HG03025 (cell line): ENCODE measurements around the gene TCEAL4.

ENCODE experiments used
- ATAC-seq: cut with Tn5 transposase; IDR thresholded peaks from one replicate; pipeline ENCODE4 v1.9.1; 2021; ENCODE audit warnings: mild to moderate bottlenecking, moderate library complexity; ENCODE audit not compliant: unreplicated experiment, low FRiP score

The TCEAL4 gene

GRCh38 chrX:103585411-103586313 lies at the start of gene TCEAL4:
TSS of gene TCEAL4 (plus strand) at chrX:103585515. CDS start at chrX:103586676, 1,161 bp downstream.
- peak; percentile 77 for ATAC-seq

- no peak for ATAC-seq
Measured at GRCh38 chrX:103536071-103536470, 49.2 kb upstream of the TCEAL4 start.

GRCh38 chrX:103536732-103537131 lies 48.6 kb upstream of the TCEAL4 start:
- ATAC-seq, result no peak

GRCh38 chrX:103537871-103538387 lies 47.4 kb upstream of the TCEAL4 start:
- no peak for ATAC-seq

- no peak for ATAC-seq
Measured at GRCh38 chrX:103538728-103539127, 46.6 kb upstream of the TCEAL4 start.

GRCh38 chrX:103539695-103540094 lies 45.6 kb upstream of the TCEAL4 start:
- ATAC-seq, result no peak

- ATAC-seq, result no peak
Measured at GRCh38 chrX:103540145-103540544, 45.2 kb upstream of the TCEAL4 start.

- no peak for ATAC-seq
Measured at GRCh38 chrX:103549916-103550315, 35.4 kb upstream of the TCEAL4 start.

- no peak for ATAC-seq
Measured at GRCh38 chrX:103550415-103551051, 34.8 kb upstream of the TCEAL4 start.

GRCh38 chrX:103552236-103552635 lies 33.1 kb upstream of the TCEAL4 start:
- no peak for ATAC-seq

- ATAC-seq, result peak; percentile 77
Measured at GRCh38 chrX:103554687-103555424, 30.5 kb upstream of the TCEAL4 start.

GRCh38 chrX:103556963-103557612 lies 28.2 kb upstream of the TCEAL4 start:
- ATAC-seq, result no peak

GRCh38 chrX:103560256-103560655 lies 25.1 kb upstream of the TCEAL4 start:
- ATAC-seq, result no peak

- no peak for ATAC-seq
Measured at GRCh38 chrX:103562801-103563200, 22.5 kb upstream of the TCEAL4 start.

GRCh38 chrX:103565197-103565596 lies 20.1 kb upstream of the TCEAL4 start:
- ATAC-seq, result peak; percentile 61

GRCh38 chrX:103565752-103566151 lies 19.6 kb upstream of the TCEAL4 start:
- ATAC-seq, result no peak

GRCh38 chrX:103571121-103571520 lies 14.2 kb upstream of the TCEAL4 start:
- ATAC-seq, result no peak

- ATAC-seq, result no peak
Measured at GRCh38 chrX:103571726-103572125, 13.6 kb upstream of the TCEAL4 start.

- no peak for ATAC-seq
Measured at GRCh38 chrX:103573202-103573601, 12.1 kb upstream of the TCEAL4 start.

GRCh38 chrX:103584596-103584995 lies 719 bp upstream of the TCEAL4 start:
- no peak for ATAC-seq
